H9 (cell line): ENCODE measurements around the gene HSD17B7. TPM values are rescaled to one million over a fixed set of nuclear protein-coding genes. Genes with fewer than 3 reads are reported as not detected.
"Not testable (repeated sequence)": the region's sequence is repeated elsewhere in the genome, so short reads cannot be mapped to it uniquely, and the experiment has no call there.

Experiments used
- DNase-seq: peaks from one replicate; pipeline ENCODE4 v3.0.0-alpha.2; 2017
- H2AFZ ChIP-seq: one replicate; pipeline ENCODE4 v1.6.1; 2013; ENCODE audit warnings: mild to moderate bottlenecking, low read length, control low read depth, moderate library complexity
- H2AK5ac ChIP-seq: 2 replicates; pipeline ENCODE4 v1.6.1; 2013; ENCODE audit warnings: low read length, control low read depth, mixed read lengths; ENCODE audit not compliant: insufficient read length
- H2BK120ac ChIP-seq: one replicate; pipeline ENCODE4 v1.6.1; 2013; ENCODE audit warnings: low read depth, mild to moderate bottlenecking, low read length, control low read depth, inconsistent platforms; ENCODE audit not compliant: poor library complexity, severe bottlenecking
- H2BK12ac ChIP-seq: 2 replicates; pipeline ENCODE4 v1.6.1; 2013; ENCODE audit warnings: low read length, control low read depth, mixed read lengths, low read depth; ENCODE audit not compliant: insufficient read length
- H2BK15ac ChIP-seq: 2 replicates; pipeline ENCODE4 v1.6.1; 2013; ENCODE audit warnings: low read depth, low read length, control low read depth
- H2BK20ac ChIP-seq: one replicate; pipeline ENCODE4 v1.6.1; 2013; ENCODE audit warnings: low read depth, mild to moderate bottlenecking, low read length, control low read depth, inconsistent platforms; ENCODE audit not compliant: poor library complexity, severe bottlenecking
- H2BK5ac ChIP-seq: 2 replicates; pipeline ENCODE4 v1.6.1; 2013; ENCODE audit warnings: low read length, control low read depth, mixed read lengths; ENCODE audit not compliant: insufficient read length
- H3K14ac ChIP-seq: 2 replicates; pipeline ENCODE4 v1.6.1; 2013; ENCODE audit warnings: low read length, control low read depth; ENCODE audit not compliant: insufficient read depth
- H3K18ac ChIP-seq: 2 replicates; pipeline ENCODE4 v1.6.1; 2013; ENCODE audit warnings: low read depth, mild to moderate bottlenecking, mixed read lengths, low read length, control low read depth; ENCODE audit not compliant: insufficient read length
- H3K23ac ChIP-seq: 2 replicates; pipeline ENCODE4 v1.6.1; 2013; ENCODE audit warnings: low read length, control low read depth, mixed read lengths, low read depth; ENCODE audit not compliant: insufficient read length
- H3K23me2 ChIP-seq: 2 replicates; pipeline ENCODE4 v1.6.1; 2013; ENCODE audit warnings: low read depth, mild to moderate bottlenecking, mixed read lengths, low read length, control low read depth; ENCODE audit not compliant: insufficient read length, poor library complexity, severe bottlenecking
- H3K27ac ChIP-seq: 2 replicates; pipeline ENCODE4 v1.5.1; 2013; ENCODE audit warnings: low read length, control low read depth, mixed read lengths, low read depth; ENCODE audit not compliant: insufficient read length
- H3K27me3 ChIP-seq: 2 replicates; pipeline ENCODE4 v1.6.1; 2013; ENCODE audit warnings: low read length, control low read depth, inconsistent platforms; ENCODE audit not compliant: insufficient read depth
- H3K4ac ChIP-seq: 2 replicates; pipeline ENCODE4 v1.6.1; 2013; ENCODE audit warnings: low read depth, mild to moderate bottlenecking, control low read depth, inconsistent platforms, low read length, moderate library complexity
- H3K4me1 ChIP-seq: 2 replicates; pipeline ENCODE4 v1.6.1; 2013; ENCODE audit warnings: low read length, control low read depth, inconsistent platforms; ENCODE audit not compliant: insufficient read depth
- H3K4me2 ChIP-seq: 2 replicates; pipeline ENCODE4 v1.6.1; 2013; ENCODE audit warnings: low read length, control low read depth, mixed read lengths; ENCODE audit not compliant: insufficient read length, insufficient read depth
- H3K56ac ChIP-seq: 2 replicates; pipeline ENCODE4 v1.6.1; 2013; ENCODE audit warnings: low read depth, mild to moderate bottlenecking, mixed read lengths, low read length, control low read depth; ENCODE audit not compliant: insufficient read length
- H3K79me1 ChIP-seq: 2 replicates; pipeline ENCODE4 v1.6.1; 2013; ENCODE audit warnings: low read depth, mild to moderate bottlenecking, moderate library complexity, low read length, control low read depth, inconsistent platforms; ENCODE audit not compliant: insufficient read depth, poor library complexity, severe bottlenecking
- H3K79me2 ChIP-seq: 2 replicates; pipeline ENCODE4 v1.6.1; 2013; ENCODE audit warnings: low read length, control low read depth, inconsistent platforms; ENCODE audit not compliant: insufficient read depth
- H3K9ac ChIP-seq: 2 replicates; pipeline ENCODE4 v1.6.1; 2013; ENCODE audit warnings: low read length, control low read depth, mixed read lengths; ENCODE audit not compliant: insufficient read length; ENCODE audit errors: extremely low read depth
- H3K9me3 ChIP-seq: one replicate; pipeline ENCODE4 v1.6.1; 2013; ENCODE audit warnings: low read depth, low read length, inconsistent platforms; ENCODE audit not compliant: control insufficient read depth
- H3T11ph ChIP-seq: one replicate; pipeline ENCODE4 v1.6.1; 2013; ENCODE audit warnings: mild to moderate bottlenecking, low read length, control low read depth, inconsistent platforms
- H4K20me1 ChIP-seq: one replicate; pipeline ENCODE4 v1.6.1; 2013; ENCODE audit not compliant: control insufficient read depth, insufficient read length, insufficient read depth
- H4K5ac ChIP-seq: 2 replicates; pipeline ENCODE4 v1.6.1; 2013; ENCODE audit warnings: low read depth, mild to moderate bottlenecking, mixed read lengths, low read length, control low read depth; ENCODE audit not compliant: insufficient read length
- H4K8ac ChIP-seq: replicated peaks from 2 replicates; pipeline ENCODE4 v1.6.1; 2013; ENCODE audit warnings: low read length, control low read depth, mixed read lengths, low read depth; ENCODE audit not compliant: insufficient read length
- H4K91ac ChIP-seq: 2 replicates; pipeline ENCODE4 v1.6.1; 2013; ENCODE audit warnings: low read depth, mild to moderate bottlenecking, moderate library complexity, mixed read lengths, low read length, control low read depth; ENCODE audit not compliant: insufficient read length
- H3K27ac Mint-ChIP-seq, 3 experiments: 2 replicates in 2 of 3; 3 replicates in 1 of 3; pipeline ENCODE4 v1.8.0; 2020 to 2021; ENCODE audit warnings: mixed read lengths in 3 of 3, mild to moderate bottlenecking in 1 of 3, moderate library complexity in 1 of 3
- H3K27me3 Mint-ChIP-seq: 2 replicates; pipeline ENCODE4 v1.8.0; 2021; ENCODE audit warnings: low read depth, mild to moderate bottlenecking, moderate library complexity, mixed read lengths
- H3K36me3 Mint-ChIP-seq, 3 experiments: 2 replicates in 2 of 3; 3 replicates in 1 of 3; pipeline ENCODE4 v1.8.0; 2020 to 2021; ENCODE audit warnings: low read depth in 3 of 3, mixed read lengths in 3 of 3; ENCODE audit not compliant: insufficient read depth in 1 of 3
- H3K4me1 Mint-ChIP-seq, 2 experiments: 2 replicates each; pipeline ENCODE4 v1.8.0; 2020; ENCODE audit warnings: mixed read lengths in 2 of 2
- H3K4me3 Mint-ChIP-seq, 2 experiments: 2 replicates in 1 of 2; 3 replicates in 1 of 2; pipeline ENCODE4 v1.8.0; 2020 to 2021; ENCODE audit warnings: mild to moderate bottlenecking in 2 of 2, mixed read lengths in 2 of 2, moderate library complexity in 1 of 2
- H3K9me3 Mint-ChIP-seq, 2 experiments: 2 replicates in 1 of 2; 3 replicates in 1 of 2; pipeline ENCODE4 v1.8.0; 2020; ENCODE audit warnings: mild to moderate bottlenecking in 2 of 2, mixed read lengths in 2 of 2, moderate library complexity in 1 of 2
- WGBS: extraction: QIAGEN DNeasy Blood & Tissue Kit; methylation state at CpG from one replicate; pipeline ENCODE4 v1.1.7; 2013; ENCODE audit warnings: missing lambda C conversion rate, low lambda C conversion rate, mixed read lengths; ENCODE audit not compliant: insufficient read length; ENCODE audit errors: extremely low coverage; 5-methylcytosine and 5-hydroxymethylcytosine counted together
- total RNA-seq: library from RNA; stranded (reverse); gene quantifications from 2 replicates; pipeline ENCODE4 v1.2.1, GENCODE V29; 2021
- TF ChIP-seq, protein P1 (sequence below): fragments of 200-600 bp; sonication (generic); conservative IDR thresholded peaks from 3 replicates; pipeline ENCODE4 v1.8.0; 2021; ENCODE audit warnings: antibody characterized with exemption, mild to moderate bottlenecking

The HSD17B7 gene
- total RNA-seq, 1 experiment from 2014 or later = 26.2 TPM

DNA sequence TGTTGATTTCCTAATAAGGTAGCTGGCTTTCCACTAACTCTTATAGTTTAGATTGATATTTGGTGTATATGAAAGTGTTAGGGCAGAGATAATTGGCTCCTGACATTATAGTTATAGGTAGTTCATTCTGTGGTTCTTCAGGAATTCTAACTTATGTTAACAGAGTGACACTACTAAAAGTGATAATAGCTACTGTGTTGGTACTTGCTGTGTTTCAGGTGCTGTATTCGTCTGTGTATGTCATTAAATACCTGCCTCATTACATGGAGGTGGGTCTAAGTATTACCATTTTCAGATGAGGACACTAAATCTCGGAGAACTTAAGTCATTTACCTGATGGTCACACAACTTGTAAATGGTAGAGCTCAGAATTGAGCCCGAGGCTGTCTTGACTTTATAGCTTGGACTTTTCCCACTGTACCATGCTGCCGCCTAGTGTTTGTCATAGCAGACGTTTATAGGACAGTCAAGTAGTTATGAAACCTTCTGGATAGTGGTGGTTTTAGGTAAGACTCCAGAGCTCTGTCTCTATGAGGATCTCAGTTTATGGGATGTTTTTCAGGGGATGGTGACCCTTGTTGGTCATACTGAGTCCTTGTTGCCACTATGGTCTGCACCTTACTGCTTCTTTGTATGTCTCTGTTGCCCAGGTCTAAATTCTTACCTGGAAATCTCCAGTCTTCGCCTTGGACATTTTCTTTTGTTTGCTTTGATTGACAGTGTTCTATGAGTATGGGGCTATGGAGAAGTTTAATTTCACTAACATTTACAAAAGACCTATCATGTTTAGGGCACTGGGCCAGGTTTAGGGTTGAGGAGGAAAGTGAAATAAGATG lies 9.7 kb downstream of the HSD17B7 start:
- H3K4me1 ChIP-seq, H2BK20ac ChIP-seq, H3T11ph ChIP-seq, H2BK120ac ChIP-seq, H4K91ac ChIP-seq, H3K27ac Mint-ChIP-seq, H3K14ac ChIP-seq, H4K8ac ChIP-seq, H3K27me3 ChIP-seq, H3K79me2 ChIP-seq, H3K23ac ChIP-seq, H3K9me3 ChIP-seq, H3K4me3 Mint-ChIP-seq, H2AFZ ChIP-seq, H3K4me1 Mint-ChIP-seq, H2BK12ac ChIP-seq, H3K9me3 Mint-ChIP-seq, H3K9ac ChIP-seq, H2AK5ac ChIP-seq, H3K27ac ChIP-seq, H3K79me1 ChIP-seq, H2BK15ac ChIP-seq, H4K5ac ChIP-seq, H3K4me2 ChIP-seq, H3K56ac ChIP-seq, H4K20me1 ChIP-seq, H3K18ac ChIP-seq, H2BK5ac ChIP-seq, H3K23me2 ChIP-seq, H3K4ac ChIP-seq, H3K27me3 Mint-ChIP-seq: not testable (repeated sequence)
- H3K36me3 Mint-ChIP-seq = peaks cover 35 to 62% (median 57%) of the 10 kb centered on the region in 3 experiments
- DNase-seq = peak; percentile 35
- no CpG with 5 or more reads among the region's 6 CpGs for WGBS
- TF ChIP-seq, protein P1, sequence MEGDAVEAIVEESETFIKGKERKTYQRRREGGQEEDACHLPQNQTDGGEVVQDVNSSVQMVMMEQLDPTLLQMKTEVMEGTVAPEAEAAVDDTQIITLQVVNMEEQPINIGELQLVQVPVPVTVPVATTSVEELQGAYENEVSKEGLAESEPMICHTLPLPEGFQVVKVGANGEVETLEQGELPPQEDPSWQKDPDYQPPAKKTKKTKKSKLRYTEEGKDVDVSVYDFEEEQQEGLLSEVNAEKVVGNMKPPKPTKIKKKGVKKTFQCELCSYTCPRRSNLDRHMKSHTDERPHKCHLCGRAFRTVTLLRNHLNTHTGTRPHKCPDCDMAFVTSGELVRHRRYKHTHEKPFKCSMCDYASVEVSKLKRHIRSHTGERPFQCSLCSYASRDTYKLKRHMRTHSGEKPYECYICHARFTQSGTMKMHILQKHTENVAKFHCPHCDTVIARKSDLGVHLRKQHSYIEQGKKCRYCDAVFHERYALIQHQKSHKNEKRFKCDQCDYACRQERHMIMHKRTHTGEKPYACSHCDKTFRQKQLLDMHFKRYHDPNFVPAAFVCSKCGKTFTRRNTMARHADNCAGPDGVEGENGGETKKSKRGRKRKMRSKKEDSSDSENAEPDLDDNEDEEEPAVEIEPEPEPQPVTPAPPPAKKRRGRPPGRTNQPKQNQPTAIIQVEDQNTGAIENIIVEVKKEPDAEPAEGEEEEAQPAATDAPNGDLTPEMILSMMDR = peak; percentile 65

DNA sequence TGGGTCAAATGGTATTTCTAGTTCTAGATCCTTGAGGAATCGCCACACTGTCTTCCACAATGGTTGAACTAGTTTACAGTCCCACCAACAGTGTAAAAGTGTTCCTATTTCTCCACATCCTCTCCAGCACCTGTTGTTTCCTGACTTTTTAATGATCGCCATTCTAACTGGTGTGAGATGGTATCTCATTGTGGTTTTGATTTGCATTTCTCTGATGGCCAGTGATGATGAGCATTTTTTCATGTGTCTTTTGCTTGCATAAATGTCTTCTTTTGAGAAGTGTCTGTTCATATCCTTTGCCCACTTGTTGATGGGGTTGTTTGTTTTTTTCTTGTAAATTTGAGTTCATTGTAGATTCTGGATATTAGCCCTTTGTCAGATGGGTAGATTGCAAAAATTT lies 17.0 kb downstream of the HSD17B7 start:
- H3K27ac Mint-ChIP-seq, H2AK5ac ChIP-seq, H3K18ac ChIP-seq, H2BK20ac ChIP-seq, H3K23ac ChIP-seq, H2BK12ac ChIP-seq, H3K9ac ChIP-seq, H4K5ac ChIP-seq, H3K4ac ChIP-seq, H3T11ph ChIP-seq, H3K27me3 Mint-ChIP-seq, H4K8ac ChIP-seq, H3K27ac ChIP-seq, H3K4me1 ChIP-seq, H3K9me3 ChIP-seq, H3K27me3 ChIP-seq, H4K91ac ChIP-seq, H3K4me2 ChIP-seq, H3K14ac ChIP-seq, DNase-seq, H3K4me3 Mint-ChIP-seq, H3K9me3 Mint-ChIP-seq, H3K79me1 ChIP-seq, H3K23me2 ChIP-seq, H2BK15ac ChIP-seq, H2BK120ac ChIP-seq, H3K4me1 Mint-ChIP-seq, H3K79me2 ChIP-seq, H2BK5ac ChIP-seq, H3K56ac ChIP-seq, H4K20me1 ChIP-seq, H2AFZ ChIP-seq: not testable (repeated sequence)
- peaks cover 35 to 53% (median 49%) of the 10 kb centered on the region in 3 experiments for H3K36me3 Mint-ChIP-seq
- no CpG with 5 or more reads among the region's 2 CpGs for WGBS
